ENCODE data around the gene WDR82. TPM values are rescaled to one million over a fixed set of nuclear protein-coding genes. Genes with fewer than 3 reads are reported as not detected.

WDR82 gene
- total and polyA plus RNA-seq, 2 experiments from 2014 or later, result 25.2 to 71.8 TPM

GRCh38 chr3:52243791-52244628, 34.4 kb downstream of the WDR82 start (continued):
- TF ChIP-seq ZNF114 (CRISPR knock-in tag; IDR thresholded peaks at IDR 0.05) (no peak), JUNB (IDR thresholded peaks at IDR 0.05; ENCODE audit: unreplicated experiment) (no peak), POLR2AphosphoS5 (IDR thresholded peaks at IDR 0.05; ENCODE audit: low read depth) (no peak), ZNF462 (CRISPR knock-in tag; IDR thresholded peaks at IDR 0.05) (no peak), NANOG (IDR thresholded peaks at IDR 0.05; ENCODE audit: borderline replicate concordance) (no peak)

DNA sequence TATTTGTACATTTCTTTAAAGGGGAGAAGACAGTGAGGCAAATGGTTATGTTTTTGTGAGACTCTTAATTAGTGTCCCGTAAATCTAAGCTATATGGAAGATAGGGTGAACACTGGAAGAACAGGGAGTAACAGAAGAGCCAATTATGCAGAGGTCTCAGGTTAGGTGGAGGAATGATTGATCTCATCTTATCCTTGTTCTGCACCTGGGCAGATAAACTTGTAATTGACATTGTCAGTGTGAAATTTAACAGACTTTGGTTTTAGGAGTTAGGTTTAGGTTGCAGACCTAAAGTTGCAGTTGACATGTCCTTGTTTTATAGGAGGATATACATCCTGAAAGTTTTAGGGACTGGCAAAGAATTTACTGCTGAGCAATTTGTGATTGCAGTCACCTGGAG, 36.4 kb downstream of the WDR82 start:
- Histone ChIP-seq H3K27ac (ENCODE audit: low read depth) (no peak overlapping the region), H3K36me3 (ENCODE audit: insufficient read depth) (no peaks in the 10 kb centered on the region), H4K20me1 (replicated peaks; ENCODE audit: insufficient read depth) (no peaks in the 10 kb centered on the region; the same call in 1 of the 2 replicates), H3K4me2 (no peak overlapping the region), H2AFZ (no peak overlapping the region), H3K79me2 (replicated peaks; ENCODE audit: insufficient read depth) (peaks cover 14% of the 10 kb centered on the region), H3K4me3 (no peak overlapping the region), H3K27me3 (ENCODE audit: insufficient read depth) (peaks cover 40% of the 10 kb centered on the region), H3K9me2 (ENCODE audit: insufficient read depth) (no peaks in the 10 kb centered on the region), H3K4me1 (ENCODE audit: insufficient read depth) (peaks cover 35% of the 10 kb centered on the region), H3F3A (replicated peaks; ENCODE audit: low read depth) (peaks cover 10% of the 10 kb centered on the region; the same call in 1 of the 2 replicates)
- DNase-seq (ENCODE audit: low spot score), result no peak
- peaks cover 6% of the 10 kb centered on the region; the same call in 2 of the 3 replicates for H3K9me3 Mint-ChIP-seq
- peaks cover 36% of the 10 kb centered on the region for H3K4me1 Mint-ChIP-seq
- no peak for ATAC-seq
- H3K36me3 Mint-ChIP-seq (ENCODE audit: low read depth), result peaks cover 12% of the 10 kb centered on the region; the same call in 2 of the 3 replicates
- no peak overlapping the region for H3K27ac Mint-ChIP-seq
- H3K4me3 Mint-ChIP-seq, result no peak overlapping the region
- H3K27me3 Mint-ChIP-seq (ENCODE audit: insufficient read depth, low read depth, poor library complexity), result peaks cover 43% of the 10 kb centered on the region
- TF ChIP-seq ZNF114 (CRISPR knock-in tag; IDR thresholded peaks at IDR 0.05) (no peak), STAT1 (IDR thresholded peaks at IDR 0.05; ENCODE audit: unreplicated experiment) (no peak), EZH2phosphoT487 (IDR thresholded peaks at IDR 0.05; ENCODE audit: unreplicated experiment) (no peak), CREB1 (CRISPR knock-in tag; IDR thresholded peaks at IDR 0.05; ENCODE audit: low read depth) (no peak), EZH2 (IDR thresholded peaks at IDR 0.05; ENCODE audit: low read depth, unreplicated experiment) (no peak), ZNF331 (CRISPR knock-in tag; IDR thresholded peaks at IDR 0.05; ENCODE audit: low read depth) (no peak), JUNB (IDR thresholded peaks at IDR 0.05; ENCODE audit: unreplicated experiment) (no peak), NANOG (IDR thresholded peaks at IDR 0.05; ENCODE audit: borderline replicate concordance) (no peak), POLR2AphosphoS5 (IDR thresholded peaks at IDR 0.05; ENCODE audit: low read depth) (no peak)
- TF ChIP-seq, protein P1, sequence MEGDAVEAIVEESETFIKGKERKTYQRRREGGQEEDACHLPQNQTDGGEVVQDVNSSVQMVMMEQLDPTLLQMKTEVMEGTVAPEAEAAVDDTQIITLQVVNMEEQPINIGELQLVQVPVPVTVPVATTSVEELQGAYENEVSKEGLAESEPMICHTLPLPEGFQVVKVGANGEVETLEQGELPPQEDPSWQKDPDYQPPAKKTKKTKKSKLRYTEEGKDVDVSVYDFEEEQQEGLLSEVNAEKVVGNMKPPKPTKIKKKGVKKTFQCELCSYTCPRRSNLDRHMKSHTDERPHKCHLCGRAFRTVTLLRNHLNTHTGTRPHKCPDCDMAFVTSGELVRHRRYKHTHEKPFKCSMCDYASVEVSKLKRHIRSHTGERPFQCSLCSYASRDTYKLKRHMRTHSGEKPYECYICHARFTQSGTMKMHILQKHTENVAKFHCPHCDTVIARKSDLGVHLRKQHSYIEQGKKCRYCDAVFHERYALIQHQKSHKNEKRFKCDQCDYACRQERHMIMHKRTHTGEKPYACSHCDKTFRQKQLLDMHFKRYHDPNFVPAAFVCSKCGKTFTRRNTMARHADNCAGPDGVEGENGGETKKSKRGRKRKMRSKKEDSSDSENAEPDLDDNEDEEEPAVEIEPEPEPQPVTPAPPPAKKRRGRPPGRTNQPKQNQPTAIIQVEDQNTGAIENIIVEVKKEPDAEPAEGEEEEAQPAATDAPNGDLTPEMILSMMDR (conservative IDR thresholded peaks at IDR 0.05; ENCODE audit: low read depth in 2 of 2), result no peak
- TF ChIP-seq, protein P2, sequence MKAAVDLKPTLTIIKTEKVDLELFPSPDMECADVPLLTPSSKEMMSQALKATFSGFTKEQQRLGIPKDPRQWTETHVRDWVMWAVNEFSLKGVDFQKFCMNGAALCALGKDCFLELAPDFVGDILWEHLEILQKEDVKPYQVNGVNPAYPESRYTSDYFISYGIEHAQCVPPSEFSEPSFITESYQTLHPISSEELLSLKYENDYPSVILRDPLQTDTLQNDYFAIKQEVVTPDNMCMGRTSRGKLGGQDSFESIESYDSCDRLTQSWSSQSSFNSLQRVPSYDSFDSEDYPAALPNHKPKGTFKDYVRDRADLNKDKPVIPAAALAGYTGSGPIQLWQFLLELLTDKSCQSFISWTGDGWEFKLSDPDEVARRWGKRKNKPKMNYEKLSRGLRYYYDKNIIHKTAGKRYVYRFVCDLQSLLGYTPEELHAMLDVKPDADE (IDR thresholded peaks at IDR 0.05), result no peak

Measured in GM23338 (cell line).